OCI-LY1 (cell line): ENCODE measurements around the gene DNAAF1.
"Not testable (repeated sequence)": the region's sequence is repeated elsewhere in the genome, so short reads cannot be mapped to it uniquely, and the experiment has no call there.

Experiments used
- H2AFZ ChIP-seq: fragments of 200-600 bp; sonication (generic), shearing (Covaris generic); 2 replicates; pipeline ENCODE4 v1.6.0; 2014; ENCODE audit warnings: antibody characterized with exemption, mild to moderate bottlenecking, low read length
- H3F3A ChIP-seq: fragments of 200-600 bp; sonication (generic), shearing (Covaris generic); 2 replicates; pipeline ENCODE4 v1.6.0; 2014; ENCODE audit warnings: mild to moderate bottlenecking, antibody characterized with exemption, low read length, moderate library complexity; ENCODE audit not compliant: insufficient read depth
- H3K27ac ChIP-seq: fragments of 200-600 bp; sonication (generic); 2 replicates; pipeline ENCODE4 v1.5.1; 2014; ENCODE audit warnings: low read length, mixed run types, mild to moderate bottlenecking, low read depth; ENCODE audit not compliant: poor library complexity, severe bottlenecking
- H3K27me3 ChIP-seq: fragments of 200-600 bp; sonication (generic); 2 replicates; pipeline ENCODE4 v1.6.0; 2014; ENCODE audit warnings: antibody characterized with exemption, mild to moderate bottlenecking, low read length, moderate library complexity; ENCODE audit not compliant: insufficient read depth
- H3K36me3 ChIP-seq: fragments of 200-600 bp; sonication (generic); 2 replicates; pipeline ENCODE4 v1.6.1; 2014; ENCODE audit warnings: mild to moderate bottlenecking, antibody characterized with exemption, low read length, moderate library complexity, mixed read lengths; ENCODE audit not compliant: insufficient read depth
- H3K4me1 ChIP-seq: fragments of 200-600 bp; sonication (generic); 2 replicates; pipeline ENCODE4 v1.5.1; 2014; ENCODE audit warnings: mild to moderate bottlenecking, low read length, moderate library complexity; ENCODE audit not compliant: insufficient read depth, severe bottlenecking
- H3K4me2 ChIP-seq: fragments of 200-600 bp; sonication (generic), shearing (Covaris generic); 2 replicates; pipeline ENCODE4 v1.6.1; 2014; ENCODE audit warnings: low read length
- H3K4me3 ChIP-seq: fragments of 200-600 bp; sonication (generic); 2 replicates; pipeline ENCODE4 v1.5.1; 2014; ENCODE audit warnings: low read length, low read depth, mild to moderate bottlenecking, mixed read lengths; ENCODE audit not compliant: poor library complexity, severe bottlenecking
- H3K79me2 ChIP-seq: fragments of 200-600 bp; shearing (Covaris generic); 2 replicates; pipeline ENCODE4 v1.6.1; 2016; ENCODE audit warnings: mixed run types, low read length, mixed read lengths; ENCODE audit not compliant: insufficient read depth
- H3K9ac ChIP-seq: fragments of 200-600 bp; sonication (generic), shearing (Covaris generic); 2 replicates; pipeline ENCODE4 v1.6.1; 2014; ENCODE audit warnings: mild to moderate bottlenecking, low read length, mixed read lengths
- H3K9me2 ChIP-seq: fragments of 200-600 bp; sonication (generic), shearing (Covaris generic); 2 replicates; pipeline ENCODE4 v1.6.1; 2014; ENCODE audit warnings: low read depth, mild to moderate bottlenecking, low read length, mixed read lengths
- H3K9me3 ChIP-seq: fragments of 200-600 bp; shearing (Covaris generic); 2 replicates; pipeline ENCODE4 v1.6.1; 2014; ENCODE audit warnings: low read length, mixed read lengths
- H4K20me1 ChIP-seq: fragments of 200-600 bp; sonication (generic), shearing (Covaris generic); 2 replicates; pipeline ENCODE4 v1.6.0; 2016; ENCODE audit warnings: mild to moderate bottlenecking, low read length; ENCODE audit not compliant: insufficient read depth
- EZH2 ChIP-seq: fragments of 200-600 bp; sonication (generic), shearing (Covaris generic); IDR thresholded peaks from 2 replicates; pipeline ENCODE4 v1.8.0; 2017; ENCODE audit warnings: borderline replicate concordance, mixed run types, mild to moderate bottlenecking, antibody characterized with exemption, low read length, moderate library complexity, mixed read lengths
- TF ChIP-seq, protein P1 (sequence below): fragments of 200-600 bp; sonication (generic), shearing (Covaris generic); IDR thresholded peaks from 2 replicates; pipeline ENCODE4 v1.5.1; 2017; ENCODE audit warnings: mild to moderate bottlenecking, antibody characterized with exemption, low read length, moderate library complexity, mixed read lengths

DNAAF1 gene

DNA sequence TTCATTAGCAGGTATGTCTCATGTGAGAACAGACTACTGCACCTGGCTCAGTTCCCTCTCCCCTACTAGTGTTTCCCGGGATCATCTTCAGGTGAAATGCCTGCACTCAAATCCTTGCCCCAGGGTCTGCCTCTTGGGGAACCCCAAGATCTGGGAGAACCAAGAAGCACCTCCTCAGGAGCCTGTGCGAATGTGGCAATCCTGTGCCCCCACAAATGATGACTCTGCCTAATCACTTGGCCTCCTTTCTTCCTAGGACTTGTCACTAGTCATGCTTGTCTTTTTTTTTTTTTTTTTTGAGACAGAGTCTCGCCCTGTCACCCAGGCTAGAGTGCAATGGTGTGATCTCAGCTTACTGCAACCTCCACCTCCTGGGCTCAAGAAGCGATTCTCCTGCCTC is 67.5 kb downstream of the DNAAF1 start:
- Histone ChIP-seq H3K4me3 (no peak overlapping the region), H3K79me2 (no peaks in the 10 kb centered on the region), H3K4me1 (no peaks in the 10 kb centered on the region), H3K27ac (no peak overlapping the region), H3K9ac (no peak overlapping the region), H3K9me3 (no peaks in the 10 kb centered on the region), H2AFZ (no peak overlapping the region), H3K36me3 (no peaks in the 10 kb centered on the region), H3K4me2 (no peak overlapping the region), H3F3A (no peaks in the 10 kb centered on the region), H4K20me1 (no peaks in the 10 kb centered on the region), H3K27me3 (peaks cover 11% of the 10 kb centered on the region; the same call in 1 of the 2 replicates), H3K9me2 (no peaks in the 10 kb centered on the region)
- TF ChIP-seq, protein P1, sequence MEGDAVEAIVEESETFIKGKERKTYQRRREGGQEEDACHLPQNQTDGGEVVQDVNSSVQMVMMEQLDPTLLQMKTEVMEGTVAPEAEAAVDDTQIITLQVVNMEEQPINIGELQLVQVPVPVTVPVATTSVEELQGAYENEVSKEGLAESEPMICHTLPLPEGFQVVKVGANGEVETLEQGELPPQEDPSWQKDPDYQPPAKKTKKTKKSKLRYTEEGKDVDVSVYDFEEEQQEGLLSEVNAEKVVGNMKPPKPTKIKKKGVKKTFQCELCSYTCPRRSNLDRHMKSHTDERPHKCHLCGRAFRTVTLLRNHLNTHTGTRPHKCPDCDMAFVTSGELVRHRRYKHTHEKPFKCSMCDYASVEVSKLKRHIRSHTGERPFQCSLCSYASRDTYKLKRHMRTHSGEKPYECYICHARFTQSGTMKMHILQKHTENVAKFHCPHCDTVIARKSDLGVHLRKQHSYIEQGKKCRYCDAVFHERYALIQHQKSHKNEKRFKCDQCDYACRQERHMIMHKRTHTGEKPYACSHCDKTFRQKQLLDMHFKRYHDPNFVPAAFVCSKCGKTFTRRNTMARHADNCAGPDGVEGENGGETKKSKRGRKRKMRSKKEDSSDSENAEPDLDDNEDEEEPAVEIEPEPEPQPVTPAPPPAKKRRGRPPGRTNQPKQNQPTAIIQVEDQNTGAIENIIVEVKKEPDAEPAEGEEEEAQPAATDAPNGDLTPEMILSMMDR: no peak
- TF ChIP-seq EZH2: no peak

DNA sequence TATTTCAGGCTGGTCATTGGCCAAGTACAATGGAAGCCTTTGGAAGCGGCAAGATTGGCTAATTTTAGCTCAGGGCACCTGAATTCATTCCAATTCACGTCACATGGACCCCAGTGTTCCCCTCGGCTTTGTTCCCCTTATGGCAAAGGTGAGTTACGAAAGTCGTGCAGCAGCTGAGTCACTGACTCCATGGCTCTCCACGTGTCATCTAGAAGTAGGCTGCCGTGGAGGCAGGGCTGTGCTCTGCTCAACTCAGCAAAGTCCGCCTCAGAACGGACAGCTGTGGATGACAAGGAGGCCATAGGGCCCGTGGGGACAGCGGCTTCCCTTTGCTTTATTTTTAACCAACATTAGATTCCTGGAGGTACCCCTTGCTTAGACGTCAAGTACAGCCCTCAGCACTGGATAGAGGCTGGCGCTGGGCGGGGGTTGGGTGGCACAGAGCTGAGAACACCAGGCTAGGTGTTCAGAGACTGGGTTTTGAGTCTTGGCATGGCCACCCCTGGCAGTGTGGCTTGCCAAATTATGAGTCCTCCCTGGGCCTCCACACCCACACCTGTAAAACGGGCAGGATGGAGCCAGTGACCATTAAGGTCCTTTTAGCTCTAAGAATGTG is 69.5 kb downstream of the DNAAF1 start:
- Histone ChIP-seq H3K27me3 (peaks cover 16% of the 10 kb centered on the region; the same call in 1 of the 2 replicates), H4K20me1 (no peaks in the 10 kb centered on the region), H3K27ac (no peak overlapping the region), H3K9me3 (no peaks in the 10 kb centered on the region), H3K4me2 (no peak overlapping the region), H2AFZ (no peak overlapping the region), H3K79me2 (no peaks in the 10 kb centered on the region), H3K4me1 (no peaks in the 10 kb centered on the region), H3F3A (no peaks in the 10 kb centered on the region), H3K9ac (no peak overlapping the region), H3K4me3 (no peak overlapping the region), H3K9me2 (no peaks in the 10 kb centered on the region), H3K36me3 (no peaks in the 10 kb centered on the region)
- no peak for TF ChIP-seq EZH2
- TF ChIP-seq, protein P1: no peak

DNA sequence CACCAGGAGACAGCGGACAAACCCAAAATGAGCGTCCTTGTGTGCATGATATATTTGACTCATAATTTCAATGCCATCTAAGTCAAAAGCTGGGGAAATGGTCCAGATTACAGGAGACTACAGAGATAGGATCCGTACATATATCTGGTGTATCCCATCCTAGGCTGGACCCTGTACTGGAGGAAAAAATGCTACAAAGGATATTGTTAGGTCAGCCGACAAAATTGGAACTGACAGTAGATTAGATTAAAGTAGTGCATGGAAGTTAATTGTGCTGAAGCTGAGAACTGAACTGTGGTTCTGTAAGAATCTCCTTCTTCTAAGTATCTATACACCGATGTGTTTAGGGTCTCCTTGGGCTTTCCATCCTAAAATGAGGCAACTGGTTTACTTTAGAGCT is 70.4 kb downstream of the DNAAF1 start:
- no peaks in the 10 kb centered on the region for H3F3A ChIP-seq
- H4K20me1 ChIP-seq: no peaks in the 10 kb centered on the region
- TF ChIP-seq, protein P1: no peak
- TF ChIP-seq EZH2: no peak
- no peaks in the 10 kb centered on the region for H3K9me3 ChIP-seq
- H3K36me3 ChIP-seq: no peaks in the 10 kb centered on the region
- 0 out of 2 replicates have a peak, but pooled peaks cover 16% of the 10 kb centered on the region for H3K27me3 ChIP-seq
- no peaks in the 10 kb centered on the region for H3K4me1 ChIP-seq
- no peaks in the 10 kb centered on the region for H3K79me2 ChIP-seq
- H3K4me2 ChIP-seq: no peak overlapping the region
- H3K9me2 ChIP-seq: no peaks in the 10 kb centered on the region
- no peak overlapping the region for H3K4me3 ChIP-seq
- H2AFZ ChIP-seq: no peak overlapping the region
- no peak overlapping the region for H3K9ac ChIP-seq
- H3K27ac ChIP-seq: no peak overlapping the region

DNA sequence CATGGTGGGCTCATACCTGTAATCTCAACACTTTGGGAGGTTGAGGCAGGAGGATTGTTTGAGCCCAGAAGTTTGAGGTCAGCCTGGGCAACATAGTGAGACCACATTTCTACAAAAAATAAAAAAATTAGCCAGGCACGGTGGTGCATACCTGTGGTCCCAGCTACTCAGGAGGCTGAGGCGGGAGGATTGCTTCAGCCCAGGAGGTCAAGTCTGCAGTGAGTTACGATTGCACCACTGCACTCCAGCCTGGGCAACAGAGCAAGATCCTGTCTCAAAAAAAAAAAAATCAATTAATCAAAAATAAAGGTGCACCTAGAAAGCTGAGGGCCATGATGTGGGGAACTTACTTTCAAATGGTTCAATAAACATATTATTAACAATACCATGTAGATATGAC is 71.0 kb downstream of the DNAAF1 start:
- H3K9me2 ChIP-seq, H3K9ac ChIP-seq, H3K4me3 ChIP-seq, H3K27ac ChIP-seq, H3K79me2 ChIP-seq, H3K4me2 ChIP-seq, H3K4me1 ChIP-seq, H3F3A ChIP-seq, H4K20me1 ChIP-seq, H3K36me3 ChIP-seq, H2AFZ ChIP-seq, H3K9me3 ChIP-seq: not testable (repeated sequence)
- 0 out of 2 replicates have a peak, but pooled peaks cover 16% of the 10 kb centered on the region for H3K27me3 ChIP-seq
